DOHH2 (cell line): ENCODE results near the gene SNX5.

Experiments used
- EZH2phosphoT487 ChIP-seq: fragments of 200-600 bp; sonication (generic); IDR thresholded peaks from 2 replicates; pipeline ENCODE4 v1.6.1; 2017; ENCODE audit warnings: borderline replicate concordance, mild to moderate bottlenecking, antibody characterized with exemption, low read length, moderate library complexity, mixed read lengths
- TF ChIP-seq, protein P1 (sequence below): fragments of 200-600 bp; sonication (generic); IDR thresholded peaks from one replicate; pipeline ENCODE4 v1.5.1; 2014; ENCODE audit warnings: antibody characterized with exemption, mild to moderate bottlenecking, low read depth, low read length; ENCODE audit not compliant: poor library complexity, severe bottlenecking

DNA sequence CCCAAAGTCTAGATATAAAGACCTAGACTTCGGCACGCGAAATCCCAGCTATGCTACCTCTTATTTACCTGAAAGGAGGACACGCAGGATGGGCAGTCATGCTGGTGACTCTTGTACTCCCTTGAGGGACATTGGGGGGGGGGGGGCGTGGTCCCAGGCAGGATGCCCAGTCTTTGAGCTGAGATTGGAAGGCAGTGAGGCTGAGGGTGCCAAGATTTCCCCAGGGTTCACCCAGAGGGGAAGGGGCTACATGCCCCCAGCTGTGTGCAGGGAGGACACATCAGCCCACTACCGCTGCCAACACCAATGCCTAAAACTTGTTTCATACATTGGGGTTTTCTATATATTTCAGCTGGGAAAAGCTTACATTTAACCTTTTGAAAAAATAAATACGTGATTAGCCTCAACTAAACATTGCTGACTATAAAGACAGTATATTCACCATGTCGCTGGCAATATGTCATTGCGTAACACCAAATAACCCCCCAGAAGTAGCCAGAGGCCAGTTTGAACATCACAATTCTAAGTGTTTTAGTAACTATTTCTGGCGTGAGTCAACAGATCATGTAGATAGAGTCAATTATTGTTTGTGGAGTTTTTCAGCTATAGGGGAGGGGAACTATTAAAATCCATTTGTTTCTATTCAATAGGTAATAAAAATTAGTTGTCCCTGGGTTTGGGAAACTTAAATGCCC lies 21.8 kb upstream of the SNX5 start:
- TF ChIP-seq, protein P1, sequence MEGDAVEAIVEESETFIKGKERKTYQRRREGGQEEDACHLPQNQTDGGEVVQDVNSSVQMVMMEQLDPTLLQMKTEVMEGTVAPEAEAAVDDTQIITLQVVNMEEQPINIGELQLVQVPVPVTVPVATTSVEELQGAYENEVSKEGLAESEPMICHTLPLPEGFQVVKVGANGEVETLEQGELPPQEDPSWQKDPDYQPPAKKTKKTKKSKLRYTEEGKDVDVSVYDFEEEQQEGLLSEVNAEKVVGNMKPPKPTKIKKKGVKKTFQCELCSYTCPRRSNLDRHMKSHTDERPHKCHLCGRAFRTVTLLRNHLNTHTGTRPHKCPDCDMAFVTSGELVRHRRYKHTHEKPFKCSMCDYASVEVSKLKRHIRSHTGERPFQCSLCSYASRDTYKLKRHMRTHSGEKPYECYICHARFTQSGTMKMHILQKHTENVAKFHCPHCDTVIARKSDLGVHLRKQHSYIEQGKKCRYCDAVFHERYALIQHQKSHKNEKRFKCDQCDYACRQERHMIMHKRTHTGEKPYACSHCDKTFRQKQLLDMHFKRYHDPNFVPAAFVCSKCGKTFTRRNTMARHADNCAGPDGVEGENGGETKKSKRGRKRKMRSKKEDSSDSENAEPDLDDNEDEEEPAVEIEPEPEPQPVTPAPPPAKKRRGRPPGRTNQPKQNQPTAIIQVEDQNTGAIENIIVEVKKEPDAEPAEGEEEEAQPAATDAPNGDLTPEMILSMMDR = no peak
- TF ChIP-seq EZH2phosphoT487 = no peak
